Right atrium auricular region (tissue), 2 donors: ENCODE data around the gene SLIT1. TPM values are rescaled to one million over a fixed set of nuclear protein-coding genes. Genes with fewer than 3 reads are reported as not detected.
"Not testable (repeated sequence)": the region's sequence is repeated elsewhere in the genome, so short reads cannot be mapped to it uniquely, and the experiment has no call there.

Source experiments
- DNase-seq: peaks from one replicate; pipeline ENCODE4 v3.0.0-alpha.2; 2019; ENCODE audit warnings: low spot score
- H3K27ac ChIP-seq, 2 donors: fragments of 200-600 bp; sonication (generic); 1 replicate in 1 of 2; 2 replicates in 1 of 2; pipeline ENCODE4 v1.5.1; 2016 to 2019
- H3K27me3 ChIP-seq, 2 donors: fragments of 200-600 bp; sonication (generic); one replicate each; pipeline versions ENCODE4 v1.5.1 to v1.6.0; 2017 to 2019
- H3K36me3 ChIP-seq: fragments of 200-600 bp; sonication (generic); one replicate; pipeline ENCODE4 v1.5.1; 2016
- H3K4me1 ChIP-seq, 2 donors: fragments of 200-600 bp; sonication (generic); one replicate each; pipeline versions ENCODE4 v1.5.1 to v1.6.0; 2017 to 2019
- H3K4me3 ChIP-seq, 2 donors: fragments of 200-600 bp; sonication (generic); 1 replicate in 1 of 2; 2 replicates in 1 of 2; pipeline ENCODE4 v1.5.1; 2017 to 2019; ENCODE audit warnings: mild to moderate bottlenecking in 1 of 2, moderate library complexity in 1 of 2
- H3K9me3 ChIP-seq, 2 donors: fragments of 200-600 bp; sonication (generic); one replicate each; pipeline ENCODE4 v1.5.1; 2019
- total RNA-seq, 2 donors: library from RNA; depleted of rRNA; stranded (reverse); fragments of >200 nt; gene quantifications; one replicate each; pipeline ENCODE4 v1.1.0, GENCODE V29; 2016
- TF ChIP-seq, protein P1 (sequence below), 2 donors: fragments of 200-600 bp; sonication (generic); IDR thresholded peaks; one replicate each; pipeline ENCODE4 v1.5.1; 2019; ENCODE audit warnings: antibody characterized with exemption in 2 of 2

SLIT1 gene
- total RNA-seq, 2 donors from 2014 or later = not detected

DNA sequence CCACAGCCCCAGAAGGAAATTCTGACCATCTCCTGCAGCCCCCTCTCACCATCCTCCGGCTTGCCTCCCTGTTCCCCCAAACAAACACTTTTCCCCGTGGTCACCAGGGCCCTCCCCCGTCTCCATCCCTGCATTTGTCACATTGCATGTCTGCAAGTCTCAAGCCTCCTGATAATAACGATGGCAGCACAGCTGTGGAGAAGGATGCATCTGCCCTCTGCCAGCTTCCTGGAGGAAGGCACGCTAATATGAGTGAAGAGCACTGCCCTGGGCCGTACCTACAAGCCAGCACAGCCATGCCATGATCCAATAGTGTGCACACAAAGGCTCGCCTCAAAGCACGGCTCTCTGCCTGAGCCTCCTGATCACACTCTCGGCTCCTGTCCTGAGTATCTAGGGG, 98.5 kb downstream of the SLIT1 start:
- Histone ChIP-seq H3K4me1 (peaks cover 0 to 5% of the 10 kb centered on the region in 2 donors), H3K27ac (no peak overlapping the region), H3K4me3 (no peak overlapping the region), H3K27me3 (no peaks in the 10 kb centered on the region), H3K9me3 (no peaks in the 10 kb centered on the region), H3K36me3 (no peaks in the 10 kb centered on the region)
- TF ChIP-seq, protein P1, sequence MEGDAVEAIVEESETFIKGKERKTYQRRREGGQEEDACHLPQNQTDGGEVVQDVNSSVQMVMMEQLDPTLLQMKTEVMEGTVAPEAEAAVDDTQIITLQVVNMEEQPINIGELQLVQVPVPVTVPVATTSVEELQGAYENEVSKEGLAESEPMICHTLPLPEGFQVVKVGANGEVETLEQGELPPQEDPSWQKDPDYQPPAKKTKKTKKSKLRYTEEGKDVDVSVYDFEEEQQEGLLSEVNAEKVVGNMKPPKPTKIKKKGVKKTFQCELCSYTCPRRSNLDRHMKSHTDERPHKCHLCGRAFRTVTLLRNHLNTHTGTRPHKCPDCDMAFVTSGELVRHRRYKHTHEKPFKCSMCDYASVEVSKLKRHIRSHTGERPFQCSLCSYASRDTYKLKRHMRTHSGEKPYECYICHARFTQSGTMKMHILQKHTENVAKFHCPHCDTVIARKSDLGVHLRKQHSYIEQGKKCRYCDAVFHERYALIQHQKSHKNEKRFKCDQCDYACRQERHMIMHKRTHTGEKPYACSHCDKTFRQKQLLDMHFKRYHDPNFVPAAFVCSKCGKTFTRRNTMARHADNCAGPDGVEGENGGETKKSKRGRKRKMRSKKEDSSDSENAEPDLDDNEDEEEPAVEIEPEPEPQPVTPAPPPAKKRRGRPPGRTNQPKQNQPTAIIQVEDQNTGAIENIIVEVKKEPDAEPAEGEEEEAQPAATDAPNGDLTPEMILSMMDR (IDR thresholded peaks at IDR 0.05) = no peak
- no peak for DNase-seq

DNA sequence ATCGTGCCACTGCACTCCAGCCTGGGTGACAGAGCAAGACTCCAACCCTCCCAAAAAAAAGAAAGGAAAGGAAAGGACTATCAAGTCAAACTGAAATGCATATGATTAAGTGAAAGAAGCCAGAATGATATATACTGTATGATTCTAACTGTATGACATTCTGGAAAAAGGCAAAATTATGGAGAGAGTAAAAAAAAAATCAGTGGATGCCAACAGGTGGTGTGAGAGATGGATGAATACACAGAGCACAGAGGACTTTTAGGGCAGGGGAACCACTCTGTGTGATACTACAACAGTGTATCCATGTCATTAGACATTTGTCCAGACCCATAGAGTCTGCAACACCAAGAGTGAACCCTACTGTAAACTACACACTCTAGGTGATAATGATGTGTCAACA, 99.2 kb downstream of the SLIT1 start:
- Histone ChIP-seq H3K36me3 (no peaks in the 10 kb centered on the region), H3K27ac (no peak overlapping the region), H3K27me3 (no peaks in the 10 kb centered on the region), H3K4me1 (peaks cover 0 to 5% of the 10 kb centered on the region in 2 donors), H3K4me3 (no peak overlapping the region), H3K9me3 (no peaks in the 10 kb centered on the region)
- DNase-seq = no peak
- TF ChIP-seq, protein P1 (IDR thresholded peaks at IDR 0.05) = no peak

GRCh38 chr10:97083228-97083829, 102.4 kb downstream of the SLIT1 start:
- Histone ChIP-seq H3K4me1 (no peaks in the 10 kb centered on the region), H3K27me3 (no peaks in the 10 kb centered on the region), H3K27ac (no peak overlapping the region), H3K4me3 (no peak overlapping the region), H3K36me3 (no peaks in the 10 kb centered on the region), H3K9me3 (no peaks in the 10 kb centered on the region)
- TF ChIP-seq, protein P1 (IDR thresholded peaks at IDR 0.05) = no peak
- no peak for DNase-seq

DNA sequence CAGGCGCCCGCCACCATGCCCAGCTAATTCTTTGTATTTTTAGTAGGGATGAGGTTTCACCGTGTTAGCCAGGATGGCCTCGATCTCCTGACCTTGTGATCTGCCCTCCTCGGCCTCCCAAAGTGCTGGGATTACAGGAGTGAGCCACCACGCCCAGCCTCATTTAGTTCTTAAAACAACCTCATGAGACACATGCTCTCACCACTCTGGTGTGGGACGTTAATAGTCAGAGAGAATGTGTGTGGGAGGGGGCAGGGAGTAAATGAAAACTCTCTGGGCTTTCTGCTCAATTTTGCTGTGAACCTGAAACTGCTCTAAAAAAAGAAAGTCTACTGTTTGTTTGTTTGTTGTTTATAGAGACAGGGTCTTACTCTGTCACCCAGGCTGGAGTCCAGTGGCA, 103.2 kb downstream of the SLIT1 start:
- not testable (repeated sequence) for H3K4me3 ChIP-seq, H3K27me3 ChIP-seq, H3K4me1 ChIP-seq, H3K27ac ChIP-seq, DNase-seq, H3K9me3 ChIP-seq, H3K36me3 ChIP-seq

DNA sequence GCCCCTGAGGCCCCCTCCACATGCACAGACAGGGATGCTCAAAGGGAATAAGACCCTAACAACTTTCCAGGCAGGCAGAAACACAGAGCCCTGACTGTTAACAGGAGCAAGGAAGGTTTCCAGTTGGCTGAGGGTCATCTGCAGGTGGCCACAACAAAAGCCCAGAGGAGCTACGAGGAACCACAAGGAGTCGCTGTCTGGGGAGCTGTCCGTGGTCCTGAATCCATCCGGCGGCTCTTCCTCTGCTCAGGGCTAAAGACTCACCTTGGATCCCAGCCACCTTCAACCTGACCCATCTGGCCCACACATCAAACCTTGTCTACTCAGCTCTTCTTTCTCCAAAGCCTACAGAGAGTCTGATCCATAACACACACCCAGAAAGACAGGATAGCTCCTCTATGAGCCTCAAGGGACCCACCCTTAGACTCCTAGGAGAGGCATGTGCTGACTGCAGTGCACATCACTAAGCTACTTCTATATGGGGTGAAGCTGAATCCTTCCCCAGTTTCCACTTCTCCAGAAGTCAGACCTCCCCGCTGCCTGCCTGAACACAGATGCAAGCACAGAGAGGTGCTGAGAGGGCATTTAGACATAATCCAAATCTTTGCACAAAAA, 104.0 kb downstream of the SLIT1 start:
- H3K27ac ChIP-seq = no peak overlapping the region
- H3K4me1 ChIP-seq = no peaks in the 10 kb centered on the region
- no peak overlapping the region for H3K4me3 ChIP-seq
- H3K9me3 ChIP-seq = no peaks in the 10 kb centered on the region
- no peak for DNase-seq
- no peaks in the 10 kb centered on the region for H3K27me3 ChIP-seq
- TF ChIP-seq, protein P1 (IDR thresholded peaks at IDR 0.05) = peak in 1 of 2 donors; percentile 75
- H3K36me3 ChIP-seq = no peaks in the 10 kb centered on the region

DNA sequence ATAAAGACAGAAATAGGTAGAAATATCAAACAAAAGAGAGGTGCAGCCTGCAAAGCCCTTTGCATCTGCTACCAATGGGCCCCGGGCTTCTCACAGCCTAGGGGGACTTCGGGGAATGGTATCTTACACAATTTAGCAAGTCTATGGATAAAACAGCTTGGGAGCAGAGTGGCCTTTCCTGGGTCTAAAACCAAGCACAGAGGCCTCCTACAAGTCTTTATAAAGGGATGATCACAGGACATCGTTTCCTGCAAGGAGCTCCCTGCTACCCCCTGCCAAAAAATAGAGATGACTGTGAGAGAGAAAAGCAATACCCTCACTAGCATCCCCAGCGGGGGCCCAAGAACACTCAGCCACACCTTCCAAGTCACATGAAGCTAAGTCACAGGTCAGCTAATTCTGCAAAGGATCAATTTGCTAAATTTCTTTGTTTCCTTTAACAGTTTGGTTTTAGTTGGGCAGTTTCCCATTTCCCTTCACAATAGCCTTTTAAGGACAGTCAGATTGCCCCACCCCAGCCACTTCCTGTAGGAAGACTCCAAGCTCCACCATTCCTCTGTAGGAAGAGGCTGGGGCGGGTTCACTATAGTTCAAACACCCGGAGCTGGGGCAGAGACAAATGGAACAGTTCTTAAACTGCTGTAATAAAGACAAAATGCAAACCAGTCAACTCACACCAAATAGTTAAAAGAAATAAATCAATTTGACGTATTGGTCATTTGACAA, 105.5 kb downstream of the SLIT1 start:
- no peak for DNase-seq
- no peak overlapping the region for H3K4me3 ChIP-seq
- no peaks in the 10 kb centered on the region for H3K9me3 ChIP-seq
- no peak overlapping the region for H3K27ac ChIP-seq
- H3K36me3 ChIP-seq = no peaks in the 10 kb centered on the region
- H3K27me3 ChIP-seq = no peaks in the 10 kb centered on the region
- no peaks in the 10 kb centered on the region for H3K4me1 ChIP-seq
- TF ChIP-seq, protein P1 (IDR thresholded peaks at IDR 0.05) = no peak
